ENCODE data around the gene NPTN.

Gene NPTN

GRCh38 chr15:73632670-73633058, 525 bp downstream of the NPTN start:
- no peak for DNase-seq (ENCODE audit: low read depth, low spot score)

GRCh38 chr15:73631915-73632669, 1.1 kb downstream of the NPTN start:
- DNase-seq (ENCODE audit: low read depth, low spot score) = no peak

DNA sequence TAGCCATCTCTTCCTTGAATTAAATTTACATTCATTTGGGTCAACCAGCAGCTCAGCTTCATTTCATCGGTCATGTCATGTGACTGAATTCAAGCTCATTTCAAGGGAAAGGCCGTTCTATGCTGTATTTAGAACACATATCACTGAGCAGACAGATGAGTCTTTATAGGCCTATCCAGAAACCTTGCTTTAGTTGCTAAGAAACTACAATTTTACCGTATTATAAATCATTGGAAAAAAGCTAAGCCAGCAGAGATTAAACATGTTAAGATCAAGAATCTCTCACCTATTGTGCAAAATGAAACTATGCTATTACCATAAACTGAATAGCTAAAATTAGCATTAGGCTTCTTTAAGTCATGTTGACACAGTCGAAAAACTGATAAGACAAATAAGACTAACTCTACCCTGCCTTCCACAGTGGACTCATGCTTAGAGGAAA, 2.2 kb downstream of the NPTN start:
- DNase-seq (ENCODE audit: low read depth, low spot score) = no peak

DNA sequence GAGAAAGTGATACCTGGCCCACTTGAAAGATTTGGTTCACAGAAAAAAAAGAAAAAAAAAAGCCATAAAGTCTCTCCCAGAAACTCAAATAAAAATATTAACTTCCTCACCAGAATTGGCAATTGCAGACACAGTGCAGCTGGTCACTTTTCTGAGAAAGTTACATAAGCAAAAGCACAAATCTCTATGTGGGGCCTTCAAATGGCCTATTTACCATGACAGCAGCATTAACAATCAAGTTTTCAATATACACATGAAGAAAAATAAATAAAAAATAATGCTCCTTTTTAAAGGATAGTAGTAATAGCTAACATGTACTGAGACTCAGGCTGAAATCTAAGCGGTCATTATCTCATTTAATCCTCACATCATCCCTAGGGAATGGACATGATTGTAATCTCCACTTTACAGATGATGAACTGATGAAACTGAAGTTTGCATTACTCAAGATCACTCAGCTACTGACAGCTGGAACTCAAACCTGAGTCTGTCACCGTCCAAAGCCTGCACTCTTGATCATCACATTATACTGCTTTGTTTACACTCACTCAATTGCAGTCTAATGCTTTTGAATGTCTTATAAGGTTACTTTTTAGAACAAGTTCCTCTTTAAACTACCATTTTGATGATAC, 3.3 kb downstream of the NPTN start:
- no peak for DNase-seq (ENCODE audit: low read depth, low spot score)

DNA sequence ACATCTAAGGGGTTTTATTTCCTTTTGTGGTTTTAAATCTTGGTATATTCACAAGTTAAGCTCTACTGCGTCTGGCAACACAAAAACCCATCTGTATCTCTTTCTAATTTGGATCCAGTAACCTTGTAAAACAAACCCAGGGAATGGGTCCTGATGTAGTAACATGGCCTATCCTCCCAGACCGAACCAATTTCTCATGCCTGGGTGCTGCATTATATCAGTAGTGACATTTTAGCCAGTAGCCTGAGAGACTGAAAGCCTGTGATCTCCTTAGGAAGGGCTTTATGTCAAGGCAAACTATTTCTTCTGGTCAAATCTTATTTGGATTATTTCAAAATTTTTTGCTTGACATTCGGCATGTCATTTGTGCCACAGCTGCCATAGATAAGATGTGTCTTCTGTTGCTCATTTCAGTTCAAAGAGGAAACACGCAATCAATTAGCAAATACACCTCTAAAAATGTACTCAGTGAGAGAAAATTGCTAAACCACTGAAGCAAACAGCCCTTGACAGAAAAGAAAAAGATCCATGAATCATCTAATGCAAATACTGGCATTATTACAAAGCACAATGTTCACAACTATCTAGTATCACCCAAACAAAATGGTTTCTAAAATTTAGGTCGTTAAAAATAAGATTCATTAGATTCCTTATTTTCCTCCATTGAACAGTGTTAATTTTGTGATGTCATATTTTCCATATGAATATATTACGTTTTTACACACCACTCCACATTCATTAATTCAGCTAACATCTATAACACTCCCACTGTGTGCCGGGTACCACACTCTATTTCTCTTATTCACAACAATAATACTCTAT, 4.0 kb downstream of the NPTN start:
- DNase-seq (ENCODE audit: low read depth, low spot score) = no peak

GRCh38 chr15:73628102-73628501, 5.1 kb downstream of the NPTN start:
- DNase-seq (ENCODE audit: low read depth, low spot score) = no peak

- no peak for DNase-seq (ENCODE audit: low read depth, low spot score)
These were observed 7.1 kb downstream of the NPTN start for GRCh38 chr15:73626072-73626471.

- DNase-seq (ENCODE audit: low read depth, low spot score) = no peak
These were observed 8.7 kb downstream of the NPTN start for GRCh38 chr15:73624530-73624929.

DNA sequence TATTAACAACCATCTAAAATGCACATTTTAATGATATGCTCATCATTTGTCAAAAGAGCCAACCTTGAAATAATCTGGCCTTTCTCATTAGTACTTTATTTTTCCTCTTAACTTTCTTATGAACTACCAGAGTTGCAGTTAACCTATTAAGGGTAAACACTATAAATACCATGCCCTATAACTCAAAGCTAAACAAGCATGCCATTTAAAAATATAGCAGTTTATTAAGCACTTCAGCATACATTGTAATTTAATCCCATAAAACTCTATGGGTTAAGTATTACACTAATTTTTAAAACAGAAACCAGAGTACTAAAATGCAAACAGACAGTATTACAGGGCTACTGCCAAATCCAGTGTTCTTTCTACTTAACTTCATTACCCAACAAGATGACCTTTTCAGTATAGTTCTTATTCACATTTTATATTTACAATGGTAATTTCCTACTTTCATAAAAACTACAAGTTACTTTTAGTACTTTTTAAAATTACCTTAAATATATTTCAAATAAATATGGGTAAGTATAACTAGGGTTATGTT, 11.8 kb downstream of the NPTN start:
- DNase-seq (ENCODE audit: low read depth, low spot score) = no peak

DNA sequence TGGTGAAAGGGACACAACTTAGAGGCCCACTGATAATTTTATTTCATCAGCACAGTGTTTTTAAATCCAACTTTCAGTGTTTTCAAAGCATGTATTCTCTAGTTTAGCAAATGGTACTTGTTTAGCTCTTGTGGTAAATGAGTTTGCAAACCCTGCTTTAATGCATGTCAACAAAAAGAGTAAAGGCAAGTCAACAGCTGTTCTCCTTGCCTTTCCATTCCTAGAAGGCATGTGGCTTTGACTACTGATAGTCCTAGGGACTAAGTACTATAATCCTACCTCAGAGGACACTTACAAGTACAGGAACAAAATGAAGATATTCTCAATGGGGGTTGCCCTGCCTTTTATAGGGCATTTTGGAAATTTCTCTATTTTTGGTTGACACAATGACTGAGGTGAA, 13.1 kb downstream of the NPTN start:
- no peak for DNase-seq (ENCODE audit: low read depth, low spot score)

- no peak for DNase-seq (ENCODE audit: low read depth, low spot score)
These were observed 15.3 kb downstream of the NPTN start for GRCh38 chr15:73617913-73618312.

GRCh38 chr15:73617301-73617831, 15.8 kb downstream of the NPTN start:
- DNase-seq (ENCODE audit: low read depth, low spot score) = no peak

GRCh38 chr15:73608941-73609340, 24.2 kb downstream of the NPTN start:
- no peak for DNase-seq (ENCODE audit: low read depth, low spot score)

- DNase-seq (ENCODE audit: low read depth, low spot score) = no peak
These were observed 24.7 kb downstream of the NPTN start for GRCh38 chr15:73608475-73608874.

GRCh38 chr15:73607843-73608242, 25.3 kb downstream of the NPTN start:
- DNase-seq (ENCODE audit: low read depth, low spot score) = no peak

DNA sequence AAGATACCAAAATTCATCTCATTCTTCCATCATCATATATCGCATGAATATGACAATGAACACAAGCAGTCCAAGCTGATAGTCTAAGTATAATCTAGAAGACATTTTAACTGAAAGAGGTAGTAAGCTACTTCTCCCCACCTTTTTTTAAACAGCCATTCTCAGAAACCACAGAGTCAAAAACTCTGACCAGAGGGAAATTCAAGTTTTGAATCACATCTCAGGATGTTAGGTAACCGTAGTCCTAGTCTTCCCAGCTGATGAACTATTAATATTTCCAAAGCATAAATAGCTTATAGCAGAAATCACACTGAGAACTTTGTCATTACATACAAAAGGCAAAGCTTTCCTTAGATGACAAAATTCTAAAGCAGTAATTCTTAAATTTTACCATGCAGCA, 25.8 kb downstream of the NPTN start:
- no peak for DNase-seq (ENCODE audit: low read depth, low spot score)

- DNase-seq (ENCODE audit: low read depth, low spot score) = no peak
These were observed 27.3 kb downstream of the NPTN start for GRCh38 chr15:73605759-73606436.

GRCh38 chr15:73604477-73604876, 28.7 kb downstream of the NPTN start:
- DNase-seq (ENCODE audit: low read depth, low spot score) = no peak

GRCh38 chr15:73602992-73603391, 30.2 kb downstream of the NPTN start:
- DNase-seq (ENCODE audit: low read depth, low spot score) = no peak

DNA sequence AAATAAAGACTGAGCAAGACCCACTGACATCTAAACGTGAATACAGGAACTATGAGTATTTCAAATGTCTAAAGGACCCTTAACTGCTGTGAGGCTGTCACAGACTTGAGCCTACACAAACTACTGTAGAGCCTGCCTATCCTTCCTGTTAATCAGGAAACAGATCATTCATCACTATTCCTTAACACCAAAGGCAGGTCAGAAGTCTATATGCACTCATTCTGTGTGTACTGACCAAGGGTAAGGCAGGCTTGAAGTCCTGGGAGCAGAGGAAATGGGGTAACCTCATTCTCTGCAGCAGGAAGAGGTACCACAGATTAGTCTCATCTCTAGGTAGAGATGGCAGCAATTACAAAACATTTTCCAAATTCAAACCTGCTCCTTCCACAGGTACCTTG, 30.7 kb downstream of the NPTN start:
- no peak for DNase-seq (ENCODE audit: low read depth, low spot score)
